GM10266 (cell line): ENCODE measurements around the gene PSMD1.
A peak's percentile ranks its signal among the peaks of the same experiment; 100 is the strongest.

Experiments used
- DNase-seq: peaks from one replicate; pipeline ENCODE4 v3.0.0; 2012; ENCODE audit errors: extremely low spot score
- TF ChIP-seq, protein P1 (sequence below): IDR thresholded peaks from 2 replicates; pipeline ENCODE4 v1.5.1; 2012; ENCODE audit warnings: mild to moderate bottlenecking, low read depth; ENCODE audit not compliant: control insufficient read depth, insufficient read depth; ENCODE audit errors: missing control alignments

Gene PSMD1

DNA sequence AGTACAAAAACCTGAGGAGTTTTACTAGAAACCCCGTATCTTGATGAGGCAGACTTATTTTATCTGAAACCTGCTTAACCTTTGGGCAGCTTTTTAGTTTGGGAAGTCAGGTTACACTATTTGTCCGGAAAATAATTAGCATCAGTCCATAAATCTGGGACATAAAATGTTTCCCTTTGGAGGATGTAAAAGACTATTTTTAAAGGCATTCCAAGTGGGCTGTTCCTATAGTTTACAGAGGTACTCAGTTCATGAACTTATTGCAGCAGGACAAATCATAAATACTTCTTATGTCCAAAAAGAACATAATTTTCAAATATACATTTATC is 61.9 kb downstream of the PSMD1 start:
- TF ChIP-seq, protein P1, sequence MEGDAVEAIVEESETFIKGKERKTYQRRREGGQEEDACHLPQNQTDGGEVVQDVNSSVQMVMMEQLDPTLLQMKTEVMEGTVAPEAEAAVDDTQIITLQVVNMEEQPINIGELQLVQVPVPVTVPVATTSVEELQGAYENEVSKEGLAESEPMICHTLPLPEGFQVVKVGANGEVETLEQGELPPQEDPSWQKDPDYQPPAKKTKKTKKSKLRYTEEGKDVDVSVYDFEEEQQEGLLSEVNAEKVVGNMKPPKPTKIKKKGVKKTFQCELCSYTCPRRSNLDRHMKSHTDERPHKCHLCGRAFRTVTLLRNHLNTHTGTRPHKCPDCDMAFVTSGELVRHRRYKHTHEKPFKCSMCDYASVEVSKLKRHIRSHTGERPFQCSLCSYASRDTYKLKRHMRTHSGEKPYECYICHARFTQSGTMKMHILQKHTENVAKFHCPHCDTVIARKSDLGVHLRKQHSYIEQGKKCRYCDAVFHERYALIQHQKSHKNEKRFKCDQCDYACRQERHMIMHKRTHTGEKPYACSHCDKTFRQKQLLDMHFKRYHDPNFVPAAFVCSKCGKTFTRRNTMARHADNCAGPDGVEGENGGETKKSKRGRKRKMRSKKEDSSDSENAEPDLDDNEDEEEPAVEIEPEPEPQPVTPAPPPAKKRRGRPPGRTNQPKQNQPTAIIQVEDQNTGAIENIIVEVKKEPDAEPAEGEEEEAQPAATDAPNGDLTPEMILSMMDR, result no peak
- no peak for DNase-seq

DNA sequence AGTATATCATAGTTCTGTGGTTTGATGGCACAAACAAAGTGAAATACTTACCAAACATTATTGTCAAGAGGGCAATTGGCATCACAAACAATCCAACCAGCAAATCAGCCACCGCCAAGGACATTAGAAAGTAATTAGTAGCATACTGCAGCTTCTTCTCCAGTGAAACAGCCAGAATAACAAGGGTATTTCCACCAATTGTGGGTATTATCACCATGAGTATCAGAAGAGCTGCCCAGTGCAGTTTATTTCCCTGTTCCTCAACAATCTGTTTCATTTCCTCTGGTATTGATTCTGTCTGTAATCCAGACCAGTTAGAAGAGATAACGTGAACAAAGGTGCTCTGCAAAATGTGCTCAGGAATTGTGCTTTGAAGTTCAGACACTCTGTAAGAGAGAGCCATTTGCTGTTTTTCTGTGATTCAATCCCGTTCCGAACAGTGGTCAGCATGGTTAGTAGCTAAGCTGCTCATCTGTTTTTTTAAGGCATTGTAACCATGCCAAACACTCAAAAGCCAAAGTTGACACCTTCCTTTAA is 66.8 kb downstream of the PSMD1 start:
- no peak for DNase-seq
- TF ChIP-seq, protein P1, result no peak

DNA sequence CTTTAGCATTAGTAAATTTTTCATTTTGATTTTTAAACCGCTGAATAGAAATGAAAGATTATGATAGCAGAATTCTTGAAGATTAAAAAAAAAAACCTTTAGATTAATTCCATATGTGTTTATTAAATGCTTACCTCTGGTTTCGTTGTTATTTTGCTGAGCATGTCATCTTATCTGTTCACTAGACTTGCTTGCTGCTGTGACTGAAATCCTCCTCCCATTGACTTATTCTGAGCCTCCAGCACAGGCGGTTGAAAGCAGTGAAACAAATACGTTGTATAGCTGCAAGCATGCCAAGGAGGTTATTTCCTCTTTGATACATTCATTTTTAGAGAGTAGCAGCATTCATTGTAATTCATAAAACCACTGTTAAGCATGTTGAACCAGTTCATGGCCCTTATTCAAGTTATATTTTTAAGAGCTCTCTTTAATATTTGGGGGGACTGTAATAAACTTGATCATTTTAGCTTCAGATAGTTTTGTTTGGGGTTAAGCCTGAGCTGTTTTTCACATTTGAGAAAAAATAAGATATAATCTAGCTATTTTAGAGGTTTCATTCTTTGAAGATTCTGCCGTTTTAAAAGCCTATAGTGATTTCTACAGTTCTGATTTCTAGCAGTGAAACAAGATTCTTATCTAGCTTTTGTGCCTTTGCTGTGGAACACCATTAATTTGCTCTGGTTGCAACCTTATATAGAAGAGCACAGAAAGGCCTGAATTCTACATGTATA is 68.3 kb downstream of the PSMD1 start, which contains the start of gene HTR2B:
Gene HTR2B (minus strand): TSS at position 205 of the 731 bp plus-strand sequence. CDS start 1,278 bp downstream, outside the sequence.
- TF ChIP-seq, protein P1, result no peak
- peak; percentile 14 for DNase-seq

DNA sequence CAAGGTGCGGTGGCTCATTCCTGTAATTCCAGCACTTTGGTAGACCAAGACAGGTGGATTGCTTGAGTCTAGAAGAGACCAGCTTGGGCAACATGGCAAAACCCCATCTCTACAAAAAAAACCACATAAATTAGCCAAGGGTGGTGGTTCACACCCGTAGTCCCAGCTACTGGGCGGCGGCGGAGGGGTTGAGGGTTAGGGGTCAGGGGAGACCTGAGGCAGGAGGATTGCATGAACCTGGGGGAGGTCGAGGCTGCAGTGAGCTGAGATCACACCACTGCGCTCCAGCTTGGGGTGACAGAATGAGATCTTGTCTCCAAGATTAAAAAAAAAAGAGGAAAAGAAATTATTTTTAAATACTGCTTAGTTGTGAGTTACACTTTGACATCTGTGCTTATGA is 69.5 kb downstream of the PSMD1 start:
- TF ChIP-seq, protein P1, result no peak
- no peak for DNase-seq

DNA sequence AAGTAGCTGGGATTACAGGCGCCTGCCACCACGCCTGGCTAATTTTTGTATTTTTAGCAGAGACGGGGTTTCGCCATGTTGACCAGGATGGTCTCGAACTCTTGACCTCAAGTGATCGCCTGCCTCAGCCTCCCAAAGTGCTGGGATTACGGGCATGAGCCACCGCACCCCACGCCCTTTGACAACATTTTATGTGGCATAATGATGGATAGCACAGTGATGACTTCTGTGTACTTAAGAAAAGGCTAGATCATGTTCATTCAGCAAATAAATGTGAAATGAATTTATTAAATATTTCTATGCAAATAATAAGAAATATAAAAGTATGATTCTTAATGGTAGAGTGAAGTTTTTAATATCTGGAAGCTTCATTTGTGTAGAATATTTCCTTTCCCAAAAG is 70.8 kb downstream of the PSMD1 start:
- no peak for DNase-seq
- TF ChIP-seq, protein P1, result no peak

DNA sequence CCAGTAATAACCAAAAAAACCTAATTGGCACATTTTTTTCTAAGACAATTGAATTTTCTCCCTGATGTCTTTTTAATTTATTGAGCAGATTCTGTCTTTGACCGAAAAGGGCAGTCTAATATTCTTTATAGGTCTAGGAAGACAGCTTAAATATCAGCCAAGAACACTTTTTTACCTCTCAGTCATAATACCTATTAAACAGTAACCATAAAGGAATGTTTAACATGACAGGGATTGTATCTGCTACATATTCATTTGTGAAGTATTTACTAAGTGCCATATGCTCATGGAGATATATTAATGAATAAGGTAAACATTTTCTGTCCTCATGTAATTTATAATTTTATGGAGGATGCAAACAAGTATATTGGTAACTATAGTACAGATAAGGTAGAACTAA is 71.3 kb downstream of the PSMD1 start:
- TF ChIP-seq, protein P1, result no peak
- no peak for DNase-seq

DNA sequence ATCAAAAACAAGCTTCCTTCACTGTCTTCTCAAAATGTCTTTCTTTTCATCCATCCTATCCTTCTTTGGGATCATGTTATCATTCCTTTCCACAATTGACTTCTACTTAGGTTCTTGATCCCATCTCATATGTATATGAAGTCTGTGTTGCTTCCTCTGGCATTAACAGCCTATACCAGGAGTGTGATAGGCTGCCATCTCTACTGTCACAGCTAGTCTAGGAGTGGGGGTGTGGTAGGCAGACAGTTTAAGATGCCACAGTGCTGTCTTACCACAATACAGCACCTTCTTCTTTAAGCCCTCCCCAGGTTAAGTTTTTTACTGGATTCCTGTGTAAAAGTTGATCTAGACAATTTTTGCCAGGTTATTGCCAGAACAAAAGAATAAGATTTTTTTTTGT is 71.9 kb downstream of the PSMD1 start:
- TF ChIP-seq, protein P1, result no peak
- no peak for DNase-seq
